KMS-11 (cell line): ENCODE data around the gene ATRN.
"Not testable (repeated sequence)": the region's sequence is repeated elsewhere in the genome, so short reads cannot be mapped to it uniquely, and the experiment has no call there.

Experiments
- H2AFZ ChIP-seq: fragments of 200-600 bp; sonication (generic); 2 replicates; pipeline ENCODE4 v1.6.1; 2016; ENCODE audit warnings: antibody characterized with exemption, mixed run types, low read depth
- H3K27ac ChIP-seq: fragments of 200-600 bp; sonication (generic); 2 replicates; pipeline ENCODE4 v1.6.1; 2016; ENCODE audit warnings: mild to moderate bottlenecking, mixed run types
- H3K27me3 ChIP-seq: fragments of 200-600 bp; sonication (generic); 2 replicates; pipeline ENCODE4 v1.6.1; 2017; ENCODE audit warnings: mild to moderate bottlenecking, low read depth, mixed run types, moderate library complexity; ENCODE audit not compliant: insufficient read depth
- H3K36me3 ChIP-seq: fragments of 200-600 bp; sonication (generic); 2 replicates; pipeline ENCODE4 v1.6.1; 2017; ENCODE audit warnings: mild to moderate bottlenecking, mixed run types; ENCODE audit not compliant: insufficient read depth
- H3K4me1 ChIP-seq: fragments of 200-600 bp; sonication (generic); 2 replicates; pipeline ENCODE4 v1.6.1; 2016; ENCODE audit warnings: mild to moderate bottlenecking, low read depth, mixed run types; ENCODE audit not compliant: poor library complexity, severe bottlenecking
- H3K4me2 ChIP-seq: fragments of 200-600 bp; sonication (generic); 2 replicates; pipeline ENCODE4 v1.7.0; 2016; ENCODE audit warnings: mild to moderate bottlenecking, mixed run types
- H3K4me3 ChIP-seq: fragments of 200-600 bp; sonication (generic); IDR thresholded peaks from 2 replicates; pipeline ENCODE4 v1.6.1; 2017; ENCODE audit warnings: low read depth, low read length, mixed read lengths; ENCODE audit not compliant: insufficient read depth
- H3K79me2 ChIP-seq: fragments of 200-600 bp; sonication (generic); 2 replicates; pipeline ENCODE4 v1.6.1; 2016; ENCODE audit warnings: low read depth, mixed run types; ENCODE audit not compliant: insufficient read depth
- H3K9ac ChIP-seq: fragments of 200-600 bp; sonication (generic); 2 replicates; pipeline ENCODE4 v1.6.1; 2016; ENCODE audit warnings: mild to moderate bottlenecking, mixed run types
- H4K20me1 ChIP-seq: fragments of 200-600 bp; sonication (generic); 2 replicates; pipeline ENCODE4 v1.6.1; 2016; ENCODE audit warnings: mild to moderate bottlenecking, mixed run types; ENCODE audit not compliant: insufficient read depth
- TF ChIP-seq, protein P1 (sequence below): fragments of 200-600 bp; sonication (generic); conservative IDR thresholded peaks from 2 replicates; pipeline ENCODE4 v1.6.1; 2017; ENCODE audit warnings: low read depth, mild to moderate bottlenecking, antibody characterized with exemption, low read length, moderate library complexity, mixed read lengths

The ATRN gene

DNA sequence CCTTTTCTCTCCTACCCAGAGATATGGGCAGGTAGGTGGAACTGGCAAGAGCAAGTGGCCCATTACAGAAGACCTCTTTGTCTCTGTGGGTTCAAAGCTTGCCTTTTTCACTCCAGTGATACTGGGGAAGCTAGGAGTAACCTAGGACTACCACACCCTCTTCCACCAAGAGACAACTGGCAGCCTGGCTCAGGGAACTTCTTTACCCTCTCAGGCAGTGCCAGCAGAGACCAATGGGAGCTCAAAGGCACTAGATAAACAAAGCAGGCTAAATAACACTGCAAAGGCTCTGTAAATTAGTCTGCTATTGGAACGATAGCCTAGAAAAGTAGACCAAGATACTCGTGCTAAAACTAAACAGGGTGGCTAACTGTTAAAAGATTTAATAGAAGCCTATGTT is 32.1 kb downstream of the ATRN start:
- H3K79me2 ChIP-seq, result no peaks in the 10 kb centered on the region
- H3K4me1 ChIP-seq, result no peaks in the 10 kb centered on the region
- no peak overlapping the region for H3K4me2 ChIP-seq
- H3K27ac ChIP-seq, result no peak overlapping the region
- H2AFZ ChIP-seq, result no peak overlapping the region
- no peak overlapping the region for H3K9ac ChIP-seq
- TF ChIP-seq, protein P1, sequence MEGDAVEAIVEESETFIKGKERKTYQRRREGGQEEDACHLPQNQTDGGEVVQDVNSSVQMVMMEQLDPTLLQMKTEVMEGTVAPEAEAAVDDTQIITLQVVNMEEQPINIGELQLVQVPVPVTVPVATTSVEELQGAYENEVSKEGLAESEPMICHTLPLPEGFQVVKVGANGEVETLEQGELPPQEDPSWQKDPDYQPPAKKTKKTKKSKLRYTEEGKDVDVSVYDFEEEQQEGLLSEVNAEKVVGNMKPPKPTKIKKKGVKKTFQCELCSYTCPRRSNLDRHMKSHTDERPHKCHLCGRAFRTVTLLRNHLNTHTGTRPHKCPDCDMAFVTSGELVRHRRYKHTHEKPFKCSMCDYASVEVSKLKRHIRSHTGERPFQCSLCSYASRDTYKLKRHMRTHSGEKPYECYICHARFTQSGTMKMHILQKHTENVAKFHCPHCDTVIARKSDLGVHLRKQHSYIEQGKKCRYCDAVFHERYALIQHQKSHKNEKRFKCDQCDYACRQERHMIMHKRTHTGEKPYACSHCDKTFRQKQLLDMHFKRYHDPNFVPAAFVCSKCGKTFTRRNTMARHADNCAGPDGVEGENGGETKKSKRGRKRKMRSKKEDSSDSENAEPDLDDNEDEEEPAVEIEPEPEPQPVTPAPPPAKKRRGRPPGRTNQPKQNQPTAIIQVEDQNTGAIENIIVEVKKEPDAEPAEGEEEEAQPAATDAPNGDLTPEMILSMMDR, result no peak
- no peaks in the 10 kb centered on the region for H3K27me3 ChIP-seq
- H4K20me1 ChIP-seq, result no peaks in the 10 kb centered on the region
- H3K4me3 ChIP-seq, result no peak overlapping the region
- H3K36me3 ChIP-seq, result no peaks in the 10 kb centered on the region

DNA sequence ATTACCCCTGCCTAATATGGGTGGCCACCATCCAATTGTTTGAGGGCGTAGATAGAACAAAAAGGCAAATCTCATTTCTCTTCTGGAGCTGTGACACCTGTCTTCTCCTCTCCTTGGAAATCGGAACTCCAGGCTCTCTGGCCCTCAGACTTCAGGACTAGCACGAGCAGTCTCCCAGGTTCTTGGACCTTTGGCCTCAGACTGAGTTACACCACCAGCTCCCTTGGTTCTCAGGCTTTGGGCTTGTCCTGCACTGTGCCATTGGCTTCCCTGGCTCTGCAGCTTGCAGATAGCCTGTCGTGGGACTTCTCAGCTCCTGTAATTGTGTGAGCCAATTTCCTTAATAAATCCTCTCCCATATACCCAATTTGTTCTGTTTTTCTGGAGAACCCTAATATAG is 34.3 kb downstream of the ATRN start:
- Histone ChIP-seq H4K20me1 (no peaks in the 10 kb centered on the region), H3K27me3 (no peaks in the 10 kb centered on the region), H3K79me2 (no peaks in the 10 kb centered on the region), H3K4me2 (no peak overlapping the region), H3K27ac (no peak overlapping the region), H2AFZ (no peak overlapping the region), H3K36me3 (no peaks in the 10 kb centered on the region), H3K9ac (no peak overlapping the region), H3K4me3 (no peak overlapping the region), H3K4me1 (no peaks in the 10 kb centered on the region)
- TF ChIP-seq, protein P1, result no peak

DNA sequence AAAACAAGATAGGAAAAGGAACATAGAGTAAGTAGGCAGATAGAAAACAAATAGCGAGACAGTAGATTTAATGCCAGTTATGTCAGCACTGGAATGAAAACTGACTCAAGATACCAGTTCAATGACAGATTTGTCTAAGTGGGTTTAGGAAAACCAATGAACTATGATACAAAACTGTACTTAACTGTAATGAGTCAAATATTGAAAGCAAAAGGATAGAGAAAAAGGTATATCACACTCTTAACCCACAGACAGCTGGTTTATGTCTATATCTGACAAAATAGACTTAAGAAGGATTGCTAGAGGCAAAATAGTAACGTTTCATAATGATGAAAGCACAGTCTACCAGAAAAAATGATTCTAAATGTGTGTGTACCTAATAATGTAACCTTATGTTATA is 38.2 kb downstream of the ATRN start:
- no peak overlapping the region for H3K27ac ChIP-seq
- H4K20me1 ChIP-seq, result no peaks in the 10 kb centered on the region
- no peaks in the 10 kb centered on the region for H3K79me2 ChIP-seq
- H3K9ac ChIP-seq, result no peak overlapping the region
- no peaks in the 10 kb centered on the region for H3K36me3 ChIP-seq
- H3K4me2 ChIP-seq, result no peak overlapping the region
- H3K27me3 ChIP-seq, result no peaks in the 10 kb centered on the region
- TF ChIP-seq, protein P1, result no peak
- no peaks in the 10 kb centered on the region for H3K4me1 ChIP-seq
- H2AFZ ChIP-seq, result no peak overlapping the region
- H3K4me3 ChIP-seq, result no peak overlapping the region

DNA sequence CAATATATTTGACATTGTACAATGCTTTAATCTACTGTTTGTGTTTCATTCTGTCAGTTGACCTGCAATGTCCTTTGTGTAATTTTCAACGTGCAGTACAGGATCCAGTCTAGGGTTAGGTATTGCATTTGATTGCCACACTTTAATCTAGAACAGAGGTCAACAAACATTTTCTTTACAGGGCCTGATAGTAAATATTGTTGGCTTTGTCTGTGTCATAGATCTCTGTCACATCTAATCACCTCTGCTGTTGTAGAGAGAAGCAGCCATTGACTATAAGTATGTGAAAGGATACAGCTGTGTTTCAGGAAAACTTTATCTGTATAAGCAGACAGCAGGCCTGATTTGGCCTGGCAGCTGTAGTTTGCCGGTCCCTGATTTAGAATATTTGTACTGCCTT is 39.3 kb downstream of the ATRN start:
- no peak overlapping the region for H3K4me3 ChIP-seq
- H3K36me3 ChIP-seq, result no peaks in the 10 kb centered on the region
- H3K4me1 ChIP-seq, result no peaks in the 10 kb centered on the region
- no peak overlapping the region for H2AFZ ChIP-seq
- TF ChIP-seq, protein P1, result no peak
- no peaks in the 10 kb centered on the region for H3K27me3 ChIP-seq
- H4K20me1 ChIP-seq, result no peaks in the 10 kb centered on the region
- no peak overlapping the region for H3K4me2 ChIP-seq
- H3K27ac ChIP-seq, result no peak overlapping the region
- H3K9ac ChIP-seq, result no peak overlapping the region
- no peaks in the 10 kb centered on the region for H3K79me2 ChIP-seq

DNA sequence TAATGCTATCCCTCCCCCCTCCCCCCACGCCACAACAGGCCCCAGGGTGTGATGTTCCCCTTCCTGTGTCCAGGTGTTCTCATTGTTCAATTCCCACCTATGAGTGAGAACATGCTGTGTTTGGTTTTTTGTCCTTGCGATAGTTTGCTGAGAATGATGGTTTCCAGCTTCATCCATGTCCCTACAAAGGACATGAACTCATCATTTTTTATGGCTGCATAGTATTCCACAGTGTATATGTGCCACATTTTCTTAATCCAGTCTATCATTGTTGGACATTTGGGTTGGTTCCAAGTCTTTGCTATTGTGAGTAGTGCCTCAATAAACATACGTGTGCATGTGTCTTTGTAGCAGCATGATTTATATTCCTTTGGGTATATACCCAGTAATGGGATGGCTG is 41.4 kb downstream of the ATRN start:
- not testable (repeated sequence) for H3K9ac ChIP-seq, H4K20me1 ChIP-seq, H2AFZ ChIP-seq, H3K79me2 ChIP-seq, H3K27me3 ChIP-seq, H3K36me3 ChIP-seq, H3K4me1 ChIP-seq, H3K27ac ChIP-seq, H3K4me3 ChIP-seq, H3K4me2 ChIP-seq
